ENCODE results near the gene DRD2. TPM values are rescaled to one million over a fixed set of nuclear protein-coding genes. Genes with fewer than 3 reads are reported as not detected.

Gene DRD2
- total RNA-seq: 0.31 TPM in 1 of 2 replicates, not detected in the other

GRCh38 chr11:113475160-113475761 lies at the start of gene DRD2:
Gene DRD2 (minus strand): TSS chr11:113475398. CDS start chr11:113424651, 50,747 bp downstream.

GRCh38 chr11:113387605-113388211 lies 87.5 kb downstream of the DRD2 start, which contains the start of gene ANKK1:
Gene ANKK1 (plus strand): TSS chr11:113387779. CDS start chr11:113387885, 106 bp downstream.

Other genes with a start within 250 kb of the DRD2 start
- 6.9 and 18.0 TPM in 2 replicates for gene TTC12, start 160.8 kb downstream of the DRD2 start, total RNA-seq
- gene ANKK1, start 87.6 kb downstream of the DRD2 start, total RNA-seq: not detected in 2 replicates
- not detected in 2 replicates for gene TMPRSS5, start 230.9 kb upstream of the DRD2 start, total RNA-seq